Bronchial epithelial cell (primary cell): ENCODE data around the gene C17orf50. TPM values are rescaled to one million over a fixed set of nuclear protein-coding genes. Genes with fewer than 3 reads are reported as not detected.

Experiments used
- DNase-seq: peaks from one replicate; pipeline ENCODE4 v3.0.0-alpha.2; 2010; ENCODE audit warnings: low read depth
- FAIRE-seq: peaks from 2 replicates; lab custom pipeline; 2011; peaks lifted over from hg19 to GRCh38; lab: Jason Lieb, UNC
- H3K27me3 ChIP-seq: 2 replicates; pipeline ENCODE4 v1.5.1; 2011; ENCODE audit warnings: low read length; ENCODE audit not compliant: control insufficient read depth, insufficient read depth
- H3K36me3 ChIP-seq: 2 replicates; pipeline ENCODE4 v1.5.1; 2011; ENCODE audit warnings: low read length; ENCODE audit not compliant: control insufficient read depth, insufficient read depth
- H3K4me3 ChIP-seq: 2 replicates; pipeline ENCODE4 v1.5.1; 2011; ENCODE audit warnings: mild to moderate bottlenecking, low read depth, low read length, control low read depth
- total RNA-seq: library from RNA; depleted of rRNA; stranded (reverse); fragments of >200 nt; gene quantifications from 2 replicates; pipeline ENCODE4 v1.2.1, GENCODE V29; 2014
- TF ChIP-seq, protein P1 (sequence below): IDR thresholded peaks from 2 replicates; pipeline ENCODE4 v1.5.1; 2011; ENCODE audit warnings: mild to moderate bottlenecking, moderate library complexity, low read length, control low read depth, inconsistent platforms; ENCODE audit not compliant: insufficient read depth, severe bottlenecking

The C17orf50 gene
- total RNA-seq, 1 donor from 2014 or later, result not detected

DNA sequence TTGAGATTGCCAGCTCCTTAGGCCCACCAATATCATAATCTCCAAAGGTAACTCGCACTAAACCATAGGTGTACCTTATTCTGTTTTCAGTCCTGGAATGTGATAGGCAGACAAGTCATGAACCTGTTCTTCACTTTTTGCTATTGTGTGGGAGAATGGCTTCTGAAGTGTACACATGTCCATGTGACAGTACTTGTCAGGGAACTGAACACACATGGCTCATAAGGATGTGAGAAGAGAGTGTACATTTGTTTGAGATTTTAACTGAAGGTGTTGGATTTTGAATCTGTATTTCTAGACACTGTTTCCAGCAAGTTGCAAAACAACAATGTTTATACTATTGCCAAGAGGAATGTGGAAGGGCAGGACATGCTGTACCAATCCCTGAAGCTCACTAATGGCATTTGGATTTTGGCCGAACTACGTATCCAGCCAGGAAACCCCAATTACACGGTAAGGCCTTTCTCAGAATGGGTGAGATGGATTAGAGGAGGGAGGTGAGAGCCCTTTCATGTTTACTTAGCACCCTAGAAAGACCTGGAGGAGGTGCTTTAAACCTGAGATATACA lies 43.7 kb upstream of the C17orf50 start:
- FAIRE-seq, result no peak
- Histone ChIP-seq H3K27me3 (no peaks in the 10 kb centered on the region), H3K4me3 (no peak overlapping the region), H3K36me3 (peaks cover 5% of the 10 kb centered on the region)
- DNase-seq, result no peak
- TF ChIP-seq, protein P1, sequence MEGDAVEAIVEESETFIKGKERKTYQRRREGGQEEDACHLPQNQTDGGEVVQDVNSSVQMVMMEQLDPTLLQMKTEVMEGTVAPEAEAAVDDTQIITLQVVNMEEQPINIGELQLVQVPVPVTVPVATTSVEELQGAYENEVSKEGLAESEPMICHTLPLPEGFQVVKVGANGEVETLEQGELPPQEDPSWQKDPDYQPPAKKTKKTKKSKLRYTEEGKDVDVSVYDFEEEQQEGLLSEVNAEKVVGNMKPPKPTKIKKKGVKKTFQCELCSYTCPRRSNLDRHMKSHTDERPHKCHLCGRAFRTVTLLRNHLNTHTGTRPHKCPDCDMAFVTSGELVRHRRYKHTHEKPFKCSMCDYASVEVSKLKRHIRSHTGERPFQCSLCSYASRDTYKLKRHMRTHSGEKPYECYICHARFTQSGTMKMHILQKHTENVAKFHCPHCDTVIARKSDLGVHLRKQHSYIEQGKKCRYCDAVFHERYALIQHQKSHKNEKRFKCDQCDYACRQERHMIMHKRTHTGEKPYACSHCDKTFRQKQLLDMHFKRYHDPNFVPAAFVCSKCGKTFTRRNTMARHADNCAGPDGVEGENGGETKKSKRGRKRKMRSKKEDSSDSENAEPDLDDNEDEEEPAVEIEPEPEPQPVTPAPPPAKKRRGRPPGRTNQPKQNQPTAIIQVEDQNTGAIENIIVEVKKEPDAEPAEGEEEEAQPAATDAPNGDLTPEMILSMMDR, result no peak

DNA sequence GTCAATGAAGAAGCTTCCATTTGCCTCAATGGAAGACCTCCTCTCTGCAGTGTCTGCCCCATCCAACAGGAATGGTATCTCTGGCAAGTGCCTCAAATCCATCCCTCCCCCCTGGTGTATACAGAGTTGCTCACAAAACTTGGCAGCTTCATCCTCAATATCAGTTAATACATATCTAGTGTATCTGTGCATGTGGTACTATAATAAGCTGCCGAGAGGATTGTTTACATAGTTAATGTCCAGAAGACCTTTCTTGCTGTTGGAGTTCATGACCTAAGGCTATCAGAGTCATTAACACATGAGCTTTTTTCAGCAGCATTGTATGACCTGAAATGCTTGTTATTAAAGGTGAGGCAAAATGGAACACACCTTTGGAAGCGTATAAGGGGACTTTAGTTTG lies 43.2 kb upstream of the C17orf50 start:
- no peaks in the 10 kb centered on the region for H3K27me3 ChIP-seq
- no peak for FAIRE-seq
- H3K36me3 ChIP-seq, result peaks cover 5% of the 10 kb centered on the region

DNA sequence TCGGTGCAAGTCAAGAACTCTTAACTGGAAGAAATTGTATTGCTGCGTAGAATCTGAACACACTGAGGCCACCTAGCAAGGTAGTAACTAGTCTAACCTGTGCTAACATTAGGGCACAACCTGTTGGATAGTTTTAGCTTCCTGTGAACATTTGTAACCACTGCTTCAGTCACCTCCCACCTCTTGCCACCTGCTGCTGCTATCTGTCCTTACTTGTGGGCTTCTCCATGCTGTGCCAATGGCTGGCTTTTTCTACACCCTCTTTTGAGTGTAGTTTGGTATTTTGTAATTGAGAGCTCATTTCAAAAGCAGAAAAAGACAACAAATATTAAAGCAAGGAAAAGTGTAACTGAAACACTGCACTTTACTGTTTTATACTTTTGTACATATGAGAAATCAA lies 37.0 kb upstream of the C17orf50 start:
- H3K36me3 ChIP-seq, result peaks cover 4% of the 10 kb centered on the region
- TF ChIP-seq, protein P1, result no peak
- H3K4me3 ChIP-seq, result no peak overlapping the region
- DNase-seq (no peak), FAIRE-seq (no peak)
- no peaks in the 10 kb centered on the region for H3K27me3 ChIP-seq

More for the DNA sequence above, 43.2 kb upstream of the C17orf50 start:
- no peak for DNase-seq
- H3K4me3 ChIP-seq, result no peak overlapping the region
- TF ChIP-seq, protein P1, result no peak

DNA sequence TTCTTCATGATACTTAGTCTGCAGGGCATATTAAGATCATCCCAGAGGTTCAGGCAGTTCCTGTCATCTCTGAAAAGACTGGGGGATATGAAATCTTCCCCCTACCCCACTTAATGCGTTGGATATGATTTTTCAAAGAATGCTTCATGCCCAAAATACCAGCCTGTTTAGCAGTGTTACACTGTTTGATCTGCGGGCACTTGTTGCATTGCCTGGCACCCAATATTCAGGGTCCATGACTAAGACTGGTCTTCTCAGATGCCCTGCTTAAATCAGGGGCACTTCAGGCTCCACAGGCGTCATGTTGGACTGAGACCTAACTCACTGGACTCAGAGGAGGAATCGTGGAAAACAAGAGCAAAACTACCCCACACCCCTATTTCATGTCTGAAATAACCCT lies 35.6 kb upstream of the C17orf50 start:
- FAIRE-seq (no peak), DNase-seq (no peak)
- Histone ChIP-seq H3K4me3 (no peak overlapping the region), H3K27me3 (no peaks in the 10 kb centered on the region), H3K36me3 (peaks cover 4% of the 10 kb centered on the region)
- TF ChIP-seq, protein P1, result no peak

DNA sequence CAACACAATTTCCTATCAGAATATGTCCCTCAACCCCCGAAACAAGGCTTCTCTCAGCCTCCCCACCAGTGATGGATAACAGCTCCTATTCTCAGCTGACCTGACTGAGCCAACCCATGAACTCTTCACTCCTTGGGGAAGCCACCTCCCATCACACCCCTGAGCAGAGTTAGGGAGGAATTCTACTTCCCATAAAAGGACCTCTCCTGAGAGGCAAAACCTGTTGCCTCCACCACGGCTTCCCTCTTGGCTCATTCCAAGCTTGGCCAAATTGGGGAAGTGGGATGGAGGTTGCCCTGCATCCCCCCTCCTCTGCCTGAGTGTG lies 34.9 kb upstream of the C17orf50 start:
- Histone ChIP-seq H3K27me3 (no peaks in the 10 kb centered on the region), H3K36me3 (peaks cover 4% of the 10 kb centered on the region)
- no peak for FAIRE-seq

More for the DNA sequence above, 34.9 kb upstream of the C17orf50 start:
- TF ChIP-seq, protein P1, result no peak
- no peak overlapping the region for H3K4me3 ChIP-seq
- no peak for DNase-seq
